GM12891 (cell line): ENCODE measurements around the gene PPP1R13B.

ENCODE experiments used
- POLR2A ChIP-seq: IDR thresholded peaks from 2 replicates; pipeline ENCODE4 v1.6.1; 2011; ENCODE audit warnings: low read depth, low read length, control low read depth
- POLR2AphosphoS5 ChIP-seq: IDR thresholded peaks from 2 replicates; pipeline ENCODE4 v1.6.1; 2011; ENCODE audit warnings: low read depth, low read length, control low read depth
- POU2F2 ChIP-seq: IDR thresholded peaks from 2 replicates; pipeline ENCODE4 v1.6.1; 2011; ENCODE audit warnings: low read depth, mild to moderate bottlenecking, control low read depth, low read length, moderate library complexity

DNA sequence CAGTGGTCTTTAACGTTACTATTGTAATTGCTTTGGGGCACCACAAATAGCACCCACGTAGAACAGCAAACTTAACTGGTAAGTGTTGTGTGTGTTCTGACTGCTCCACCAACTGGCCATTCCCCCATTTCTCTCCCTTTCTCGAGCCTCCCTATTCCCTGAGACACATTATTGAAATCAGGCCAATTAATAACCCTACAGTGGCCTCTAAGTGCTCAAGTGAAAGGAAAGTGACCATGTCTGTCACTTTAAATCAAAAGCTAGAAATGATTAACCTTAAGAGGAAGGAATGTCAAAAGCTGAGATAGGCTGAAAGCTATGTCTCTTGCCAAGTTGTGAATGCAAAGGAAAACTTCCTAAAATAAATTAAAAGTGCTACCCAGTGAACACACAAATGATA lies 22.3 kb downstream of the PPP1R13B start:
- no peak for TF ChIP-seq POLR2AphosphoS5
- no peak for TF ChIP-seq POLR2A
- TF ChIP-seq POU2F2: no peak
